CD8-positive, alpha-beta memory T cell (primary cell): ENCODE results near the gene CHST15. TPM values are rescaled to one million over a fixed set of nuclear protein-coding genes. Genes with fewer than 3 reads are reported as not detected.

Experiments
- CTCF ChIA-PET: fragments of 350-600 bp; sonication (Branson Sonifier 250); formaldehyde crosslinking; loops from one replicate; lab custom pipeline; 2021; ENCODE audit warnings: antibody characterized with exemption; lab: Charles Lee
- POLR2A ChIA-PET: fragments of 350-600 bp; sonication (Branson Sonifier 250); formaldehyde crosslinking; loops from one replicate; lab custom pipeline; 2021; ENCODE audit warnings: antibody characterized with exemption; lab: Charles Lee
- DNase-seq, 5 donors: peaks; one replicate each; pipeline versions ENCODE4 v3.0.0 to v3.0.0-alpha.2; 2020 to 2022; ENCODE audit warnings: mixed read lengths in 1 of 5
- H3K27ac ChIP-seq: one replicate; pipeline ENCODE4 v1.7.0; 2013; ENCODE audit warnings: low read depth, mild to moderate bottlenecking, low read length, moderate library complexity
- H3K27me3 ChIP-seq: 2 replicates; pipeline ENCODE4 v1.7.0; 2013; ENCODE audit warnings: low read length, mild to moderate bottlenecking; ENCODE audit not compliant: insufficient read depth, poor library complexity, severe bottlenecking
- H3K36me3 ChIP-seq: 2 replicates; pipeline ENCODE4 v1.7.0; 2013; ENCODE audit warnings: mild to moderate bottlenecking, low read length, moderate library complexity; ENCODE audit not compliant: insufficient read depth
- H3K4me1 ChIP-seq: 2 replicates; pipeline ENCODE4 v1.7.0; 2013; ENCODE audit warnings: mild to moderate bottlenecking, low read length, moderate library complexity; ENCODE audit not compliant: insufficient read depth
- H3K4me3 ChIP-seq: 2 replicates; pipeline ENCODE4 v1.7.0; 2013; ENCODE audit warnings: mild to moderate bottlenecking, low read length
- H3K9me3 ChIP-seq: 2 replicates; pipeline ENCODE4 v1.7.0; 2013; ENCODE audit warnings: mild to moderate bottlenecking, low read length
- H3K27ac Mint-ChIP-seq, 8 donors: one replicate each; pipeline ENCODE4 v1.8.0; 2020 to 2021; ENCODE audit warnings: mixed read lengths in 8 of 8, mild to moderate bottlenecking in 6 of 8, inconsistent platforms in 3 of 8, moderate library complexity in 3 of 8
- H3K27me3 Mint-ChIP-seq, 2 donors: one replicate each; pipeline ENCODE4 v1.8.0; 2020 to 2021; ENCODE audit warnings: mixed read lengths in 2 of 2, mild to moderate bottlenecking in 1 of 2, moderate library complexity in 1 of 2
- H3K36me3 Mint-ChIP-seq, 3 donors: one replicate each; pipeline ENCODE4 v1.8.0; 2020 to 2021; ENCODE audit warnings: mixed read lengths in 3 of 3, inconsistent platforms in 1 of 3, mild to moderate bottlenecking in 1 of 3
- H3K4me1 Mint-ChIP-seq, 3 donors: one replicate each; pipeline ENCODE4 v1.8.0; 2020 to 2021; ENCODE audit warnings: mixed read lengths in 3 of 3, inconsistent platforms in 1 of 3, mild to moderate bottlenecking in 1 of 3
- H3K4me3 Mint-ChIP-seq, 7 donors: one replicate each; pipeline ENCODE4 v1.8.0; 2020 to 2021; ENCODE audit warnings: mixed read lengths in 7 of 7, mild to moderate bottlenecking in 6 of 7, moderate library complexity in 4 of 7, inconsistent platforms in 2 of 7
- H3K9me3 Mint-ChIP-seq, 5 donors: one replicate each; pipeline ENCODE4 v1.8.0; 2020 to 2022; ENCODE audit warnings: mixed read lengths in 5 of 5, mild to moderate bottlenecking in 3 of 5, moderate library complexity in 2 of 5, inconsistent platforms in 1 of 5
- polyA plus RNA-seq: library from polyadenylated mRNA; unstranded; fragments of 300-500 nt; fragmentation: Illumina TruSeq; gene quantifications from one replicate; pipeline ENCODE4 v1.2.3, GENCODE V29; 2021
- total RNA-seq, 2 experiments: library from RNA; stranded (reverse); gene quantifications; one replicate each; pipeline ENCODE4 v1.2.3, GENCODE V29; 2021

CHST15 gene
- total and polyA plus RNA-seq, 3 experiments from 2014 or later = 0.18 to 0.24 TPM; not detected in 1

DNA sequence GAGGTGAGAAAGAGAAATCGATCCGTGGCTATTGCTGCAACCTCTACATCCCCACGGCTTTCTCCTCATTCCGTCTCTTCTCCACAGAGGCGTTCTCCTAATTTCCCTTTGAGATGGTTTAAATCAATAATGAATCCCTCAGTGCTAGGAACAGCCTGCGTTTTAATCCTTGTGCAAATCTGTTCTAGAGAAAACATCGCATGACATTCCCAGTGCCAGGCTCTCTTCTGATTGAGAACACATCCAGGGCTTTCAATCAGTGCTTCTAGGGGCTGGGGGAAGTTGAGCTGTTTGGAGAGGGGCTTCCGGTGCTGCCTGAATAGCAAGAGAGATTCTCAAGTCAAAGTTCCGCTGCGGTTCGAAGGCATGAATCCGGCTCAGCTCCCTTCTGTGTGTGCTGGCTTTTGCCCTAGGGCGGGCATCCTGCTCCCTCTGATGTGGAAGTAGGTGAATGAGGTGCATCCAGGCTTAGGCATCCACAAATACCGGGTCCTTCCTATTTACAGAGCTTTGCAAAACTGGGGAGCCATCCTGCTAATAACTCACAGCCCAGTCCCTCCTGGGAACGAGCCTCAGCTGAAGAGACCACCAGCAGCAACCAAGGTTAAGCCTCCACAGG lies 62.8 kb downstream of the CHST15 start:
- H3K4me1 Mint-ChIP-seq = peaks cover 0 to 2% (median 1%) of the 10 kb centered on the region in 3 donors
- H3K4me3 ChIP-seq = no peak overlapping the region
- peaks cover 0 to 2% (median 0%) of the 10 kb centered on the region in 5 donors for H3K9me3 Mint-ChIP-seq
- H3K4me3 Mint-ChIP-seq = no peak overlapping the region
- H3K36me3 Mint-ChIP-seq = no peaks in the 10 kb centered on the region
- H3K36me3 ChIP-seq = no peaks in the 10 kb centered on the region
- H3K9me3 ChIP-seq = no peaks in the 10 kb centered on the region
- no peak overlapping the region for H3K27ac ChIP-seq
- H3K27ac Mint-ChIP-seq = no peak overlapping the region
- peaks cover 5 to 25% of the 10 kb centered on the region in 2 donors for H3K27me3 Mint-ChIP-seq
- ChIA-PET POLR2A (no interaction called here), CTCF (no interaction called here)
- H3K27me3 ChIP-seq = no peaks in the 10 kb centered on the region
- no peak for DNase-seq
- H3K4me1 ChIP-seq = peaks cover 5% of the 10 kb centered on the region

DNA sequence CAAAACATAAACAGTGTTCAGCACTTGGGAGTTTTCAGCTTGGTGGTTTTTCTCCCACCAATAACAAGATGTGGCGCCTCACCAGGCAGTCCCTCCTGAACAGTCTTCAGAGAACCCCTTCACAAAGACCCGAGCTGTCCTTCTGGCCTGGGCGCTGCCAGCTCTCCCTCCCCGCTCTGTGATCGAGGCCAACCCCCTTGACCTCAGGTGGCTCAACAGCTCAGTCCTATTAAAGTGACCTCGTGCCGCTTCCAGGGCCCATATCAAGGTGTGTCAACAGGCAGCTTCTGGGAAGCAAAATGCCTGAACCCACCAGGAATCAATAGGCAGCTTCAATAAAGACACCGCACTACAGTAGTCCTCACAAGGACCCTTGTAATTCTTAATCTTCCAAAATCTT lies 63.3 kb downstream of the CHST15 start:
- H3K4me1 ChIP-seq = no peaks in the 10 kb centered on the region
- no peak overlapping the region for H3K4me3 Mint-ChIP-seq
- no peaks in the 10 kb centered on the region for H3K36me3 ChIP-seq
- H3K27ac Mint-ChIP-seq = no peak overlapping the region
- H3K36me3 Mint-ChIP-seq = no peaks in the 10 kb centered on the region
- H3K27me3 Mint-ChIP-seq = peaks cover 5 to 23% of the 10 kb centered on the region in 2 donors
- no peak for DNase-seq
- no peaks in the 10 kb centered on the region for H3K4me1 Mint-ChIP-seq
- no peak overlapping the region for H3K4me3 ChIP-seq
- ChIA-PET POLR2A (no interaction called here), CTCF (no interaction called here)
- H3K9me3 Mint-ChIP-seq = peaks cover 0 to 2% (median 0%) of the 10 kb centered on the region in 5 donors
- no peaks in the 10 kb centered on the region for H3K9me3 ChIP-seq
- H3K27ac ChIP-seq = no peak overlapping the region
- no peaks in the 10 kb centered on the region for H3K27me3 ChIP-seq

DNA sequence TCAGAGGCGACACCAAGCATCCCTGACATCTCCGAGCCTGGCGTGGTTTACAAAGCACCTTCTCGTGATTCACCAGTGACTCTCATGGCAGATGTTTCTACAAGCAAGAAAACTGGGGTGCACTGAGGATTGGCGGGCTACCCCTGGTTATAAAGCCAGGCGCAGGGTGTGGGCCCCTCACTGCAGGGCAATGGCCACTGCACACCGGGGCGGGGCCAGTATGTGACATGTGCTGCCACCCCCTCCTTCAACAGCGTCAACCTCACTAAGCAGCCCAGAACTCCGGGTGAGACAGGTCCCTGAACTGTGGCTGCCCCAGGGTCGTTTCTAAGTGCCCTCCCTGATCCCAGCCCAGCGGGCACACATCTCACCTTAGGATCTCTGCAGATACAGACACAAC lies 63.8 kb downstream of the CHST15 start:
- H3K4me3 ChIP-seq = no peak overlapping the region
- no peaks in the 10 kb centered on the region for H3K4me1 ChIP-seq
- POLR2A ChIA-PET = no interaction called here
- H3K27me3 Mint-ChIP-seq = peaks cover 5 to 27% of the 10 kb centered on the region in 2 donors
- no peak overlapping the region for H3K27ac Mint-ChIP-seq
- CTCF ChIA-PET = no interaction called here
- no peaks in the 10 kb centered on the region for H3K36me3 Mint-ChIP-seq
- no peak overlapping the region for H3K4me3 Mint-ChIP-seq
- H3K27me3 ChIP-seq = no peaks in the 10 kb centered on the region
- peaks cover 0 to 2% (median 0%) of the 10 kb centered on the region in 5 donors for H3K9me3 Mint-ChIP-seq
- no peak overlapping the region for H3K27ac ChIP-seq
- H3K4me1 Mint-ChIP-seq = no peaks in the 10 kb centered on the region
- DNase-seq = no peak
- no peaks in the 10 kb centered on the region for H3K36me3 ChIP-seq
- H3K9me3 ChIP-seq = no peaks in the 10 kb centered on the region

DNA sequence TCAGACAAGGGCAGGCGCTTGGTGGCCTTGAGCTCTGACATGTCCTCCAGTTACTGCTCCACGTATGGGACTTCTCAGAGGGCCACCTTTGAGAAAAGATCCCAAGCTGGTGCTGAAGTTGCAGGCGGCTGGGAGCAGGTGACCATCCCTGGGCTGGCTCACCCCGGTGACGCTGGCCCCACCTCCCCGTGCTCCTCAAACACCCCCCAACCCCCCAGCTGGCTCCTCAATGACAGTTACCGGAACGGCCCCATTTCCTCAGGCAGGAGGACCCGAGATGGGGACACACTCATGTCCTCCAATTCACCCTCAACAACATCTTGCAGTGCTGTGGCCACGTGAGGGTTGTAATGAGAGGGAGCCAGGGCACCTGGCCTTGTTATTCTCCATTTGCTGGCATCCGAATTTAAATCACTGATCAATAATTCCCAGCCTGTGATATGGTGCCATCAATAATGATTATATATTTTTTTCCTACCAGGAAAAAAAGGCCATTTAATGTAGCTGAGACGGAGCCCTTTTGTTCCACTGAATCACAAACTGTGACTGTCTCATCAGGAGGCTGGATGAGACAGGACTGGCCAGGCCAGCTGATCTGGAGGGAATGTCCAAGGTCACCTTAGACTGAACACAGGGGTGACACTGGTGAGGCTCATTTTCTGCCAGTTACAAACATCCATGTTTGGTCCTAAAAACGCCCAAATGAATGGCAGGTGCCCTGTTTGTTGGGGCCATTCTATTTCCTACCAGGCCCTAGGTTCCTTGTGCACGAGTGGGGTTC lies 64.5 kb downstream of the CHST15 start:
- DNase-seq = no peak
- Histone ChIP-seq H3K4me1 (no peaks in the 10 kb centered on the region), H3K36me3 (no peaks in the 10 kb centered on the region), H3K9me3 (no peaks in the 10 kb centered on the region), H3K27ac (no peak overlapping the region), H3K27me3 (no peaks in the 10 kb centered on the region), H3K4me3 (no peak overlapping the region)
- Mint-ChIP-seq H3K4me1 (no peaks in the 10 kb centered on the region), H3K9me3 (peaks cover 0 to 2% (median 0%) of the 10 kb centered on the region in 5 donors), H3K36me3 (no peaks in the 10 kb centered on the region), H3K27me3 (peaks cover 10 to 32% of the 10 kb centered on the region in 2 donors), H3K4me3 (no peak overlapping the region), H3K27ac (no peak overlapping the region)
- POLR2A ChIA-PET = no interaction called here
- CTCF ChIA-PET = no interaction called here

DNA sequence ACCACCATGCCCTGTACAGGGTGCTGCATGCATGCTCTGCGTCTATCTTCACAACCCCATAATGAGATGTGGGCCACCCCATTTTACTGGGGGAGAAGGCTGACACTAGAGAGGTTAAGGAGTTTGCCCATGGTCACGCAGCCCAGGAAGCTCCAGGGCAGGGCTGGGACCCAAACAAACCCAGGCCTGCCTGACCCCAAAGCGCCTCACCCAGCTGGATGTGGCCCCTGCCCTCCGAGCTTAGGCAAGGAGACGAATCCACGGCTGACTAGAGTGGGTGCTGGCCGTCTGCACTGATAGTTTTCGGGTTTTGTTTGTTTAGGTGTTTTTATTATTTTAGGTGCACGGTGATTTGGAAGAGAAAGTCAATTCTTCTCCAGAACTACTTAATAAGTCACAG lies 65.7 kb downstream of the CHST15 start:
- Histone ChIP-seq H3K27me3 (no peaks in the 10 kb centered on the region), H3K9me3 (no peaks in the 10 kb centered on the region), H3K4me3 (no peak overlapping the region), H3K36me3 (no peaks in the 10 kb centered on the region), H3K4me1 (no peaks in the 10 kb centered on the region), H3K27ac (no peak overlapping the region)
- Mint-ChIP-seq H3K4me3 (no peak overlapping the region), H3K36me3 (no peaks in the 10 kb centered on the region), H3K4me1 (no peaks in the 10 kb centered on the region), H3K9me3 (peaks cover 0 to 2% (median 0%) of the 10 kb centered on the region in 5 donors), H3K27ac (no peak overlapping the region), H3K27me3 (peaks cover 10 to 32% of the 10 kb centered on the region in 2 donors)
- no peak for DNase-seq
- ChIA-PET POLR2A (no interaction called here), CTCF (no interaction called here)

DNA sequence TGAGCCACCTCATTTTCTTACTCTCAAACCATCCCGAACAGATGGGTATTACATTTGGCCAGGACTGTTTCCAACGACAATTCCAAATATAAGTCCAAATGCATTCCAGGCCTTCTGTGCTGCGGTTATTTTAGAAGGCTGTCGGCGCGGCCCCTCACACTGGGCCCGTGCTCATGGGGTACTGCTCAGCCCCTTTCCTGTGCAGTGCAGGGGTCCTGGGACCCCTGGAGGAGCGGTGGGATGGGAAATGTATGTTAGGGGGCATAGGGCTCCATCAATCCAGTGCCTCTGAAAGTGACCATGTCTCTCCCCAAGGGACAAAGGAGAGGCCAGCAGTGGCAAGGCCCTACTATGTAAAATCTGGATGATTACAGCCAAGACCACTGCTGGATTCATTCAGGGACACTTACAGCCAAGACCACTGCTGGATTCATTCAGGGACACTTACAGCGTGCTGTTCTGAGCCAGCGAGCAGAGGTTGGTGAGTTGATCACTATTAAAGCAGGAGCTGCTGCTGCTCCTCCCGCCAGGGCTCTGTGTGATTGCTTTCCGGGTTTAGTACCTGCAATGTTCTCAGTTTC lies 66.3 kb downstream of the CHST15 start:
- CTCF ChIA-PET = interaction anchor here (0.5 kb wide), 1 partner anchor 238 kb away, joined by 3 read pairs; no protein-coding TSS in a partner anchor
- no peak overlapping the region for H3K4me3 ChIP-seq
- no peaks in the 10 kb centered on the region for H3K36me3 ChIP-seq
- H3K27me3 ChIP-seq = no peaks in the 10 kb centered on the region
- H3K9me3 Mint-ChIP-seq = peaks cover 0 to 2% (median 0%) of the 10 kb centered on the region in 5 donors
- no peak overlapping the region for H3K27ac Mint-ChIP-seq
- no peak overlapping the region for H3K27ac ChIP-seq
- no peaks in the 10 kb centered on the region for H3K36me3 Mint-ChIP-seq
- DNase-seq = no peak
- H3K4me1 ChIP-seq = no peaks in the 10 kb centered on the region
- H3K27me3 Mint-ChIP-seq = peaks cover 10 to 34% of the 10 kb centered on the region in 2 donors
- no peak overlapping the region for H3K4me3 Mint-ChIP-seq
- no peaks in the 10 kb centered on the region for H3K9me3 ChIP-seq
- no peaks in the 10 kb centered on the region for H3K4me1 Mint-ChIP-seq
- POLR2A ChIA-PET = no interaction called here

DNA sequence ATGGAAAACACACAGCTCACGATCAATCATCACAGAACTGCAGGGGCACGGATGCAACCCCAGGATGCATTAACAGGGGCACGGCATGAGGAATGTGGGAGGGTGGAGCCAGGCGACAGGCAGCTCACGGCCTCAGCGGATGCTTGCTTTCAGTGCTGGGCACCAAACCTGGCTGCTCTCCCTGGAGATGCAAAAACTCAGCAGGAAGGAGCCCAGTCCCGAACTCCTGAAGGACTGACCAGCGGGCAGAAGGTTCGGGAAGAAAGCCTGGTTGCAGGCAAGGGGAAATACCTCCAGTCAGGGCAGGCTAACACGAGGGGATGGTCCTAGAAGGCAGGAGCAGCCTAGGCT lies 66.8 kb downstream of the CHST15 start:
- Mint-ChIP-seq H3K36me3 (no peaks in the 10 kb centered on the region), H3K4me1 (no peaks in the 10 kb centered on the region), H3K27me3 (peaks cover 10 to 33% of the 10 kb centered on the region in 2 donors), H3K4me3 (no peak overlapping the region), H3K9me3 (peaks cover 0 to 2% (median 0%) of the 10 kb centered on the region in 5 donors), H3K27ac (peak overlapping the region in 1 of 8 donors; percentile 14)
- CTCF ChIA-PET = interaction anchor here (0.5 kb wide), 1 partner anchor 238 kb away, joined by 3 read pairs; no protein-coding TSS in a partner anchor
- Histone ChIP-seq H3K27ac (no peak overlapping the region), H3K4me1 (no peaks in the 10 kb centered on the region), H3K4me3 (no peak overlapping the region), H3K36me3 (no peaks in the 10 kb centered on the region), H3K9me3 (no peaks in the 10 kb centered on the region), H3K27me3 (no peaks in the 10 kb centered on the region)
- POLR2A ChIA-PET = no interaction called here
- no peak for DNase-seq
